Stimulated activated naive CD8-positive, alpha-beta T cell treated with anti-CD3 and anti-CD28 coated beads, Interleukin-15, amount 100 ng/mL, for 72 hours (primary cell): Measurements from ENCODE around the gene ELMOD2.
A peak's percentile ranks its signal among the peaks of the same experiment; 100 is the strongest.

Experiments
- ATAC-seq: fragments of 150-1000 bp; cut with Tn5 transposase; 2 replicates; pipeline ENCODE4 v1.10.0; 2021; ENCODE audit warnings: mild to moderate bottlenecking, moderate library complexity
- DNase-seq, 2 donors: peaks; one replicate each; pipeline ENCODE4 v3.0.0; 2021 to 2022
- H3K27ac Mint-ChIP-seq, 2 donors: one replicate each; pipeline ENCODE4 v1.8.0; 2022; ENCODE audit warnings: mild to moderate bottlenecking in 2 of 2, mixed read lengths in 2 of 2, moderate library complexity in 2 of 2
- H3K27me3 Mint-ChIP-seq: one replicate; pipeline ENCODE4 v1.8.0; 2022; ENCODE audit warnings: mixed read lengths
- H3K4me1 Mint-ChIP-seq: one replicate; pipeline ENCODE4 v1.8.0; 2022; ENCODE audit warnings: mild to moderate bottlenecking, mixed read lengths
- H3K4me3 Mint-ChIP-seq, 2 donors: one replicate each; pipeline ENCODE4 v1.8.0; 2022; ENCODE audit warnings: mild to moderate bottlenecking in 2 of 2, mixed read lengths in 2 of 2, moderate library complexity in 1 of 2
- H3K9me3 Mint-ChIP-seq, 2 donors: one replicate each; pipeline ENCODE4 v1.8.0; 2022; ENCODE audit warnings: mixed read lengths in 2 of 2

ELMOD2 gene

GRCh38 chr4:140559696-140560095 lies 35.7 kb downstream of the ELMOD2 start:
- Mint-ChIP-seq H3K27me3 (peaks cover 39% of the 10 kb centered on the region), H3K4me3 (no peak overlapping the region), H3K27ac (no peak overlapping the region), H3K9me3 (no peaks in the 10 kb centered on the region), H3K4me1 (peaks cover 18% of the 10 kb centered on the region)
- ATAC-seq (no peak), DNase-seq (no peak)

GRCh38 chr4:140568507-140569306 lies 44.7 kb downstream of the ELMOD2 start, which contains the start of gene UCP1:
UCP1 (minus strand) TSS chr4:140568961; CDS start chr4:140568729, 232 bp downstream.
- no peaks in the 10 kb centered on the region for H3K27me3 Mint-ChIP-seq
- peaks cover 22% of the 10 kb centered on the region for H3K4me1 Mint-ChIP-seq
- peak within 1 kb of the TSS; percentile 77 to 82 for H3K4me3 Mint-ChIP-seq
- peak; percentile 67 for ATAC-seq
- peak within 1 kb of the TSS in 1 of 2 donors; percentile 72 for H3K27ac Mint-ChIP-seq
- peaks cover 13 to 22% of the 10 kb centered on the region in 2 donors for H3K9me3 Mint-ChIP-seq
- no peak for DNase-seq

DNA sequence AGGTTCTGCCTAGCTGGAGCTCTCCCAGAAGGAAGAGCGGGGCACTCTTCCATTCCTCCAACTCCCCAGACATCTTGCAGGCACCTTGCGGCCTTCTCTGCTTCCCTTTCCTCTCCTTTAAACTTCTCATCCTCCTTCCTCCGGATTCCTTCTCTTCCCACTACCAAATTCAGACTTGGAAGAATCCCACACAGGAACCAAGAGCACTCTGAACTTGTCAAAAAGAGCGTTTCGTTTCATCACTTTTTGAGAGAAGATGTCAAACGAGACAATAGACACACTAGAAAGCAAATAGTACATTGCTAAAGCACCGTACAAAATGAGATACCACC lies 45.3 kb downstream of the ELMOD2 start:
- Mint-ChIP-seq H3K27me3 (no peaks in the 10 kb centered on the region), H3K9me3 (peaks cover 13 to 22% of the 10 kb centered on the region in 2 donors), H3K4me3 (peak overlapping the region; percentile 77 to 82), H3K27ac (peak overlapping the region in 1 of 2 donors; percentile 72), H3K4me1 (peaks cover 22% of the 10 kb centered on the region)
- ATAC-seq (no peak), DNase-seq (no peak)

GRCh38 chr4:140571620-140572019 lies 47.7 kb downstream of the ELMOD2 start:
- Mint-ChIP-seq H3K4me1 (peaks cover 22% of the 10 kb centered on the region), H3K9me3 (peaks cover 13 to 22% of the 10 kb centered on the region in 2 donors), H3K27me3 (peaks cover 12% of the 10 kb centered on the region), H3K4me3 (no peak overlapping the region), H3K27ac (no peak overlapping the region)
- no peak for ATAC-seq
- DNase-seq = no peak

DNA sequence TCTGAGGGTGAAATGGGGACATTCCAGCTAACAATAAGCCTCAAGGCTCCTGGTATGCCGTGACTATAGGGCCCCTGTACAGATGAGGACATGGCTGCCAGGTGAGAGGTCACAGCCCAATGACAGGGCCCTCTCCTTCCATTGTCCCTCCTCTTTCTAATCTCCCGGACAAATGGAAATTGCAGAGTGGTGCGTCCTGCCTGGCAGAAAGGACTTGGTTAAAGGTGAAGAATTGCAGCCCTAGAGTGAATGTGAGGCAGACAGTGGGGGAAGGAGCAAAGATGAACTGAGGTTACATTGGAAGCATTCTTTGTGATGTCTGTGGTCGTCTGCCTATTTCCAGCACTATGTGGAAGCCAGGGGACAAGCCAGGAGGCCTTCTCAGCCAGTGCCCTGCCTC lies 51.5 kb downstream of the ELMOD2 start:
- Mint-ChIP-seq H3K4me1 (peaks cover 4% of the 10 kb centered on the region), H3K27ac (no peak overlapping the region), H3K4me3 (no peak overlapping the region), H3K27me3 (peaks cover 44% of the 10 kb centered on the region), H3K9me3 (peaks cover 12 to 20% of the 10 kb centered on the region in 2 donors)
- ATAC-seq (no peak), DNase-seq (no peak)

GRCh38 chr4:140579278-140579677 lies 55.3 kb downstream of the ELMOD2 start:
- no peak for DNase-seq
- Mint-ChIP-seq H3K9me3 (no peaks in the 10 kb centered on the region), H3K4me3 (peak overlapping the region in 1 of 2 donors; percentile 12), H3K27ac (no peak overlapping the region), H3K27me3 (peaks cover 44% of the 10 kb centered on the region), H3K4me1 (peaks cover 4% of the 10 kb centered on the region)
- ATAC-seq = no peak

DNA sequence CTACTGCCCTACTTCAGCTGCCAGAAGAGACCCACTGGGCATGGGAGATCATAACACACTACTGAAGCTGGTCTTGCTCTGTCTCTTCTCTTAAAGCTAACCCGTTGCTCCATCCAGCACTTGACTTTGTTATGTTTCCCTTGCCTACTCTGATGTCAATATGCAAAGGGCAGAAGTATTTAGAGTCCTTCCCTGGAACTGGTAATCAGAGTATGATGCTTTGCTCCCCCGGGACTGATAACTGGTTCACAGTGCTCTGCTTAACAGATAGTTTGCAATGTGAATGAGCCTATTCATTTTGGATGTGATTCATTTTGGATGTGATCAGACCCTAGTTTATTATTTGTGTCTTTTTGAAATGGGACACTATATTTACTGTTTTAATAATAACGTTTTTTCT lies 57.1 kb downstream of the ELMOD2 start:
- peaks cover 36% of the 10 kb centered on the region for H3K27me3 Mint-ChIP-seq
- DNase-seq (no peak), ATAC-seq (no peak)
- no peak overlapping the region for H3K27ac Mint-ChIP-seq
- no peaks in the 10 kb centered on the region for H3K9me3 Mint-ChIP-seq
- peaks cover 4% of the 10 kb centered on the region for H3K4me1 Mint-ChIP-seq
- H3K4me3 Mint-ChIP-seq = no peak overlapping the region

DNA sequence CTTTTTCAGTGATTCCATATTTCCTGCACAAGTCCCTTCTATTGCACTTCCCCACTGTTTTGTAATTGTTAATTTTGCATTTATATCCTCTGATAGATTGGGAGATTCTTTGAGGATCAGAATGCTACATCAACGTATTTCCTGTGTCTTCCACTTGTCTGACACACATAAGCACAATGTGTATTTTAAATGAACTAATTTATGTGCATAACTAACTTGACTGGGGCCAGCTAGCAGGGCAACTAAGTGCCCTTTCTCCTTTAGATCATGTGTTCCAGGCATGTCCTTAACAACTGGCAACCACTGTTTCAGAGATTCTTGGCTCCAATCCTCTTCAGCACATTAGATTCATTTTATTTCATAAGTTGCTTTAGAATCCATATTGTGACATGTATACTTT lies 60.5 kb downstream of the ELMOD2 start:
- Mint-ChIP-seq H3K4me1 (peaks cover under 1% of the 10 kb centered on the region), H3K27me3 (peaks cover 11% of the 10 kb centered on the region), H3K27ac (no peak overlapping the region), H3K9me3 (no peaks in the 10 kb centered on the region), H3K4me3 (no peak overlapping the region)
- DNase-seq = no peak
- ATAC-seq = no peak

DNA sequence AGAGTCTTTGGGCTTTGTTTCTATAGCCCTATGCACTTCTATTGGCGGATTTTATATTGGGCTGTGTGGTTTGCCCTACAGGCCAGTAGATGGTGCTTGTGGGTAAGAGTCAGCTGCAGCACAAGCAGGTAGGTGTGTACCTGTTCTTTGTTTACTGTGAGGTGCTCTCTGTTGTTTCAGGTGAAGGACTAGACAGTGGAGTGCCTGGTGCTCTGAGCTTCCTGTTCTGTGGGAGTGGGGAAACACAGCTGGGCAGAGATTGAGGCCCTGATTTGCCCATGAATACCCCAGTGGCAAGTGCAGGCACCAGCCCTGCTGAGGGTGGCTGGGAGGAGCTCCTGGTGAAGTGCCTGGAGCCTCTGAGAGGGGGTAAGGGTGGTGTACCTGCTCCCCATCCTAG lies 71.1 kb downstream of the ELMOD2 start:
- ATAC-seq = peak; percentile 46

GRCh38 chr4:140600408-140600807 lies 76.4 kb downstream of the ELMOD2 start:
- ATAC-seq (no peak), DNase-seq (no peak)
- Mint-ChIP-seq H3K27ac (no peak overlapping the region), H3K4me3 (no peak overlapping the region), H3K27me3 (peaks cover 13% of the 10 kb centered on the region), H3K9me3 (no peaks in the 10 kb centered on the region), H3K4me1 (no peaks in the 10 kb centered on the region)

More for the DNA sequence above, 71.1 kb downstream of the ELMOD2 start:
- Mint-ChIP-seq H3K27ac (no peak overlapping the region), H3K4me1 (peaks cover 4% of the 10 kb centered on the region), H3K27me3 (peaks cover 34% of the 10 kb centered on the region), H3K9me3 (peaks cover 0 to 18% of the 10 kb centered on the region in 2 donors), H3K4me3 (no peak overlapping the region)
- no peak for DNase-seq

DNA sequence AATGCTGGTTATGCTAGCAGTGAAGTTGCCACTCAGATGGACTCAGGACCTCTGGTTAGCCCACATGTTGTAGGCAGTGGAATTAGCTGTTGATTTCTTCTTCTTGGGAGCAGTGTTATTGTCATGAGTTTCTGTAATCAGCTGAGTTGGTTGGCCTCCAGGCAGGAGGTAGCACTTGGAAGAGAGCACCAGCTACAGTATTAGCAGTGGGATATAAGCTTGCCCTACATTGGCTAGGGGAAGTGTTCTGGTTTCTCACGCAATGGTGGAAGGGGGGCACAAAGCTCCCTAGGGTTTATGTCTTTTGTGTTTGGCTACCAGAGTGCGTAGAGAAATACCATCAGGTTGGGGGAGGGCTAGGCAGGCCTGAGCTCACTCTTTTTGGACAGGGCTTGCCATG lies 78.7 kb downstream of the ELMOD2 start:
- ATAC-seq = no peak
- H3K27me3 Mint-ChIP-seq = peaks cover 21% of the 10 kb centered on the region
- no peak for DNase-seq
- no peak overlapping the region for H3K27ac Mint-ChIP-seq
- no peaks in the 10 kb centered on the region for H3K4me1 Mint-ChIP-seq
- no peak overlapping the region for H3K4me3 Mint-ChIP-seq
- H3K9me3 Mint-ChIP-seq = no peaks in the 10 kb centered on the region

- peaks cover 22% of the 10 kb centered on the region for H3K27me3 Mint-ChIP-seq
- no peak for ATAC-seq
- H3K27ac Mint-ChIP-seq = no peak overlapping the region
- no peak for DNase-seq
- no peak overlapping the region for H3K4me3 Mint-ChIP-seq
- H3K9me3 Mint-ChIP-seq = no peaks in the 10 kb centered on the region
- no peaks in the 10 kb centered on the region for H3K4me1 Mint-ChIP-seq
Observed at GRCh38 chr4:140603286-140603685, 79.3 kb downstream of the ELMOD2 start.
